BE2C (cell line): ENCODE measurements around the gene GPR153.

Source experiments
- DNase-seq: peaks from one replicate; pipeline ENCODE4 v3.0.0-alpha.2; 2020
- H3K27me3 ChIP-seq: fragments of 250-450 bp; sonication (Bioruptor Pico); 2 replicates; pipeline ENCODE4 v1.5.1; 2020; ENCODE audit warnings: mild to moderate bottlenecking
- H3K36me3 ChIP-seq: fragments of 250-450 bp; sonication (Bioruptor Pico); 2 replicates; pipeline ENCODE4 v1.5.1; 2020; ENCODE audit warnings: mild to moderate bottlenecking
- H3K4me1 ChIP-seq: fragments of 250-450 bp; sonication (Bioruptor Pico); 2 replicates; pipeline ENCODE4 v1.5.1; 2020
- H3K4me3 ChIP-seq: 2 replicates; pipeline ENCODE4 v1.5.1; 2011; ENCODE audit warnings: low read depth, low read length
- H3K9me3 ChIP-seq: fragments of 250-450 bp; sonication (Bioruptor Pico); 2 replicates; pipeline ENCODE4 v1.5.1; 2020
- TF ChIP-seq, protein P1 (sequence below): IDR thresholded peaks from 2 replicates; pipeline ENCODE4 v1.5.1; 2012; ENCODE audit warnings: mild to moderate bottlenecking, low read depth, low read length

GPR153 gene

DNA sequence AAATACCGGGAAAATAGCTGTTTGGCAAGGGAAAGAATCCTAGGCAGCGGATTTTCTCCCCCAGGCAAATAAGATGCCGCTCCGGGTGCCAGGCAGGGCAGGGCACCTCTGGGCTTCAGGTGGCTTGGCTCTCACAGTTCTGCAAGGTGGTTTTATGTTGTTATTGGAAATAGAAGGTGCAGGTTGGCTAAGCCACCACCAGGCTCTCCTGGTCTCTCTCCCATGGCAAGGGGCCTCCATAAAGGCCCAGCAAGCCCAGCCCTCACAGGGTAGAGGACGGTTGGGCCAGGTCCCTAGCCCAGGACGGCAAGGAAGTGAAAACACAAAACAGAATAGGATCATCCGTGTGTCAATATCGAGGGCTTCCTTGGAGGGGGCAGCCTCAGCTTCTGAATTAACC lies 37.6 kb upstream of the GPR153 start:
- Histone ChIP-seq H3K27me3 (no peaks in the 10 kb centered on the region), H3K4me1 (no peaks in the 10 kb centered on the region), H3K36me3 (peaks cover 3% of the 10 kb centered on the region; the same call in 1 of the 2 replicates), H3K9me3 (no peaks in the 10 kb centered on the region), H3K4me3 (no peak overlapping the region)
- TF ChIP-seq, protein P1, sequence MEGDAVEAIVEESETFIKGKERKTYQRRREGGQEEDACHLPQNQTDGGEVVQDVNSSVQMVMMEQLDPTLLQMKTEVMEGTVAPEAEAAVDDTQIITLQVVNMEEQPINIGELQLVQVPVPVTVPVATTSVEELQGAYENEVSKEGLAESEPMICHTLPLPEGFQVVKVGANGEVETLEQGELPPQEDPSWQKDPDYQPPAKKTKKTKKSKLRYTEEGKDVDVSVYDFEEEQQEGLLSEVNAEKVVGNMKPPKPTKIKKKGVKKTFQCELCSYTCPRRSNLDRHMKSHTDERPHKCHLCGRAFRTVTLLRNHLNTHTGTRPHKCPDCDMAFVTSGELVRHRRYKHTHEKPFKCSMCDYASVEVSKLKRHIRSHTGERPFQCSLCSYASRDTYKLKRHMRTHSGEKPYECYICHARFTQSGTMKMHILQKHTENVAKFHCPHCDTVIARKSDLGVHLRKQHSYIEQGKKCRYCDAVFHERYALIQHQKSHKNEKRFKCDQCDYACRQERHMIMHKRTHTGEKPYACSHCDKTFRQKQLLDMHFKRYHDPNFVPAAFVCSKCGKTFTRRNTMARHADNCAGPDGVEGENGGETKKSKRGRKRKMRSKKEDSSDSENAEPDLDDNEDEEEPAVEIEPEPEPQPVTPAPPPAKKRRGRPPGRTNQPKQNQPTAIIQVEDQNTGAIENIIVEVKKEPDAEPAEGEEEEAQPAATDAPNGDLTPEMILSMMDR = no peak
- no peak for DNase-seq

DNA sequence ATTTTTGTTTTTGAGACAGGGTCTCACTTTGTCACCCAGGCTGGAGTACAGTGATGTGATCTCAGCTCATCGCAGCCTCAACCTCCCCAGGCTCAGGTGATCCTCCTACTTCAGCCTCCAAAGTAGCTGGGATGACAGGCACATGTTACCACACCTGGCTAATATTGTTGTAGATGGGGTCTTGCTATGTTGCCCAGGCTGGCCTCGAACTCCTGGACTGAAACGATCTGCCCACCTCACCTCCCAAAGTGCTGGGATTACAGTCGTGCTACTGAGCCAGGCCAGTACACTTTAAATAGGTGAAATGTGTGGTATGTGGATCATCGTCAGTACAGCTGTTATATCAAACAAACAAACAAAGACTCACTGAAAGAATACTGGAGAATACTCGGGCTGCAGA lies 35.0 kb upstream of the GPR153 start:
- H3K9me3 ChIP-seq = no peaks in the 10 kb centered on the region
- no peaks in the 10 kb centered on the region for H3K4me1 ChIP-seq
- H3K27me3 ChIP-seq = no peaks in the 10 kb centered on the region
- DNase-seq = no peak
- peaks cover 3% of the 10 kb centered on the region; the same call in 1 of the 2 replicates for H3K36me3 ChIP-seq
- no peak overlapping the region for H3K4me3 ChIP-seq
- TF ChIP-seq, protein P1 = no peak

DNA sequence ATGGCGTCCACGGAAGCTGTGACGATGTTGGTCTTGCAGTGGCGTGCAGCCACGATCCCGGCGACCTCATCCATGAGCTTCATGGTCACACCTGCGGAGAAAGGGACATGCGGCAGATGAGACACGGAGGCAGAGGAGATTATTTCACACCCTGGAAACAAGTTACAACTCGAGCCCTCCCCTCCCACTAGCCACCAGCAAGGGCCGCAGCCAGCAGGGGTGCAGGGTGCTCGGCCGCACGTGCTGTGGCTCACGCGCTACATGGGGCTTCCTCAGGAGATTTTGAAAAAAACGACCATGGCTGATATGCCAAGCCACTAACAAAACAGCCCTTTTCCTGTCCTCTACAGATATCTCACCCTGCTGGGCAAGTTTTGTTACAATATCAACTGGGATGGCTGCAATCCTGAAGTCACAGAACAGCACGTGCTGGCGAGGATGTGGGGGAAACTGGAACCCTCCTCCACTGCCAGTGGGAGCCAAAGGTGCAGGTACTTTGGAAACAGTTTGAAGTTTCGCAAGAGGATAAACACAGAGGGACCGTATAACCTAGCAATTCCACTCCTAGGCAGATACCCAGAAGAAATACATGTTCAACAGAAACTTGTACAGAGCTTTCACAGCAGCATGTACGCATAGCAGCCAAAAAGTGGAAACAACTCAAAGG lies 34.1 kb upstream of the GPR153 start:
- Histone ChIP-seq H3K9me3 (no peaks in the 10 kb centered on the region), H3K4me1 (no peaks in the 10 kb centered on the region), H3K4me3 (no peak overlapping the region), H3K36me3 (peaks cover 3% of the 10 kb centered on the region; the same call in 1 of the 2 replicates), H3K27me3 (no peaks in the 10 kb centered on the region)
- TF ChIP-seq, protein P1 = no peak
- no peak for DNase-seq

DNA sequence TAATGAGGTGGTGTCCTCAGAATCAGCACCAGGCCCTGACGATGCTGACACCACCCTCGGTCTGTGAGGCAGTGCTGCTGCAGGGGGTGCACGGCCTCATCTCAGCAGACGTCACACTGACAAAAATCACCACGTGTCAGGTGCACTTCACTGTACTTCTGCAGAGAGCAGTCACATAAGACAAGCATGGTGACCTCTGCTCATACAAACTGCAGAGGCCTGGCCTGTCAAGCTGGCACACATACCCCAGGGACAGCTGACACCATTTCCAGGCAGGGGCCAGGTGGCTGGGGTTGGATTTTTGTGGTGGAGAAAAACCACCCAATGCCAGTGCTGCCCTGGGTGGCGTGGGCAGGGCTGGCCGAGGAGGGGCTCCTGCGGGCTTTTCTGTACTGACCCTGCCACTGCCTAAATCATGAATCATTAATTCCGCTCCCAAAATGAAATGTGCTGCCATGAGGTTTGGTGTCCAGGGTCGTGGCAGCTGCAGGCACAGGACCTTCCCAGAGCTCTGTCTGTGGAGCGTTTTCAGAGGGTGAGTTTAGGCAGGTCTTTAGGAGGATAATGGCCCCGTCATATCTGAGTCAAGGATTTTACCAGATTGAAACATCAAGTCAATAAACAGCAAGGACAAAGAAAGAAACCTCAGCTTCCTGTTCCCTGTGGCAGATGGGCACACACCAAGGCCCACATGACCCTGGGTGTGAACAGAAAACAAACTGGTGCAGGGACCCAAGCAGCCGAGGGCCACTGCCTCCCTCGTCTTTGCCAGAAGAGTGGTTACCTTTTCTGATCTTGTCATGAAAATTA lies 33.4 kb upstream of the GPR153 start:
- TF ChIP-seq, protein P1 = no peak
- no peak overlapping the region for H3K4me3 ChIP-seq
- no peak for DNase-seq

DNA sequence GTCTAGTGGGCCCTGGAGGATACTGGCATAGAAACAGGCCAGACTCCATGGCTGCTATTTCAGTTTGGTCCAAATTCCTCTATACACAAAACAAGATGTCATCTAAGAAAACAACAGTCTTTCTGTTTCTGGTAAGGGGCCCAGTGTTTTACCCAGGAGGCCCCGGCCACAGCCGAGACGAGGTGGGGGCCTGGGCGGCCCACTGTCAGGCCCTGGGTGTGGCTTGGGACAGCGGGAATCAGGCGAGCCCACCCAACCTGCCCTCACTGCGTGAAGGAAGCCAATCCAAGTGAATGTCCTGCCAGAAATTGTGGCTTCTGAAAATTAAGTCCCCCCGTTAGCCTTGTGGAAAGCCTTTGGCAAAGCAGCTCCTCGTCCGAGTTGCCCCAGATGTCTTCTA lies 31.2 kb upstream of the GPR153 start:
- peaks cover 3% of the 10 kb centered on the region; the same call in 1 of the 2 replicates for H3K36me3 ChIP-seq
- H3K27me3 ChIP-seq = no peaks in the 10 kb centered on the region
- H3K9me3 ChIP-seq = no peaks in the 10 kb centered on the region
- no peaks in the 10 kb centered on the region for H3K4me1 ChIP-seq
- no peak for DNase-seq
- TF ChIP-seq, protein P1 = no peak
- no peak overlapping the region for H3K4me3 ChIP-seq

More for the DNA sequence above, 33.4 kb upstream of the GPR153 start:
- Histone ChIP-seq H3K9me3 (no peaks in the 10 kb centered on the region), H3K36me3 (peaks cover 3% of the 10 kb centered on the region; the same call in 1 of the 2 replicates), H3K27me3 (no peaks in the 10 kb centered on the region), H3K4me1 (no peaks in the 10 kb centered on the region)

DNA sequence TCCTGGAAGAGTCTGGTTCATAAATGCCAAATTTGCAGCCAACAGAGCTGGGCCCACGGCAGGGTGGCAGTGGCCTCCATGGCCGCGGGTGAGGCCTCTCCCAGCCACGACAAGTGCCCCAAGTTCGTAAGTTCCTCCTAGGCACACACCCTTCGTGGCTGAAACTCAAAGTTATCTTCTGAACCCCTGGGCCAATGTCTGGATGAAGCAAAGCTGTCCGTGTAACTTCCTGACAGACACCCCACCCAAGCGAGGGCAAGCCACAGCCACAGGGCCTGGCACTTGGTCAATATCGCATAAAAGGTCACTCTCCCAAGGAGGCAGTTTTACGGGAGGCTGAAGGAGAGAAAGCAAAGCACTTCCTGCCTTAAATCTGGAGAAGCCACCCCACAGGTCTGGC lies 27.8 kb upstream of the GPR153 start:
- no peaks in the 10 kb centered on the region for H3K4me1 ChIP-seq
- no peaks in the 10 kb centered on the region for H3K9me3 ChIP-seq
- H3K36me3 ChIP-seq = no peaks in the 10 kb centered on the region
- H3K4me3 ChIP-seq = no peak overlapping the region
- no peak for DNase-seq
- no peaks in the 10 kb centered on the region for H3K27me3 ChIP-seq
- TF ChIP-seq, protein P1 = no peak
